ENCODE data around the gene ADGRG2.

DNA sequence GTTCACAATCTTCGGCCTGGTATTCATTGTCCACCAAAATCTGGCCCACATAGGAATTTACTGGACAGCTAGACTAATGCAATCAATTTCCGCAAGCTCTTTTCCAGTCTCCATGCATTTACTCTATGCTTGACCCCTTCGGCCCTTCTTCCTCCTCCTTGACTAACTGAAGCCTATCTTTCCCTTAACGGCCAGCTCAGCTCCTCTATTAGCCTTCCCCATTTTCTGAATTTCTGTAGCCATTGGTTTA is 137.2 kb downstream of the ADGRG2 start:
- TF ChIP-seq, protein P1, sequence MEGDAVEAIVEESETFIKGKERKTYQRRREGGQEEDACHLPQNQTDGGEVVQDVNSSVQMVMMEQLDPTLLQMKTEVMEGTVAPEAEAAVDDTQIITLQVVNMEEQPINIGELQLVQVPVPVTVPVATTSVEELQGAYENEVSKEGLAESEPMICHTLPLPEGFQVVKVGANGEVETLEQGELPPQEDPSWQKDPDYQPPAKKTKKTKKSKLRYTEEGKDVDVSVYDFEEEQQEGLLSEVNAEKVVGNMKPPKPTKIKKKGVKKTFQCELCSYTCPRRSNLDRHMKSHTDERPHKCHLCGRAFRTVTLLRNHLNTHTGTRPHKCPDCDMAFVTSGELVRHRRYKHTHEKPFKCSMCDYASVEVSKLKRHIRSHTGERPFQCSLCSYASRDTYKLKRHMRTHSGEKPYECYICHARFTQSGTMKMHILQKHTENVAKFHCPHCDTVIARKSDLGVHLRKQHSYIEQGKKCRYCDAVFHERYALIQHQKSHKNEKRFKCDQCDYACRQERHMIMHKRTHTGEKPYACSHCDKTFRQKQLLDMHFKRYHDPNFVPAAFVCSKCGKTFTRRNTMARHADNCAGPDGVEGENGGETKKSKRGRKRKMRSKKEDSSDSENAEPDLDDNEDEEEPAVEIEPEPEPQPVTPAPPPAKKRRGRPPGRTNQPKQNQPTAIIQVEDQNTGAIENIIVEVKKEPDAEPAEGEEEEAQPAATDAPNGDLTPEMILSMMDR (IDR thresholded peaks at IDR 0.05): no peak
- TF ChIP-seq EZH2 (IDR thresholded peaks at IDR 0.05; ENCODE audit: borderline replicate concordance, insufficient read depth, low read depth, low read length, poor library complexity, severe bottlenecking): no peak

Data from B cell (primary cell).